Trophoblast cell (in vitro differentiated cells and primary cell): Measurements from ENCODE around the gene DLEU7.

Experiments
- DNase-seq, 2 donors: peaks; one replicate each; pipeline ENCODE4 v3.0.0-alpha.2; 2016
- H2AFZ ChIP-seq: 2 replicates; pipeline ENCODE4 v1.6.1; 2013; ENCODE audit warnings: low read length, moderate library complexity, mild to moderate bottlenecking; ENCODE audit not compliant: insufficient read depth, poor library complexity
- H2AK5ac ChIP-seq: 2 replicates; pipeline ENCODE4 v1.6.1; 2013; ENCODE audit warnings: mild to moderate bottlenecking, low read length
- H2BK120ac ChIP-seq: 2 replicates; pipeline ENCODE4 v1.6.1; 2013; ENCODE audit warnings: low read length, mild to moderate bottlenecking, moderate library complexity; ENCODE audit not compliant: insufficient read depth, poor library complexity
- H2BK12ac ChIP-seq: 2 replicates; pipeline ENCODE4 v1.6.1; 2013; ENCODE audit warnings: mild to moderate bottlenecking, low read length, moderate library complexity
- H2BK5ac ChIP-seq: 2 replicates; pipeline ENCODE4 v1.6.1; 2013; ENCODE audit warnings: low read length, low read depth, moderate library complexity, mild to moderate bottlenecking; ENCODE audit not compliant: poor library complexity
- H3K14ac ChIP-seq: 2 replicates; pipeline ENCODE4 v1.6.1; 2013; ENCODE audit warnings: mild to moderate bottlenecking, low read length
- H3K18ac ChIP-seq: 2 replicates; pipeline ENCODE4 v1.6.1; 2013; ENCODE audit warnings: mild to moderate bottlenecking, low read length
- H3K23ac ChIP-seq: 2 replicates; pipeline ENCODE4 v1.6.1; 2013; ENCODE audit warnings: low read length
- H3K27ac ChIP-seq: 2 replicates; pipeline ENCODE4 v1.5.1; 2013; ENCODE audit warnings: low read depth, mild to moderate bottlenecking, inconsistent platforms, low read length, moderate library complexity
- H3K27me3 ChIP-seq: 2 replicates; pipeline ENCODE4 v1.6.1; 2013; ENCODE audit warnings: inconsistent platforms, mild to moderate bottlenecking, low read length, moderate library complexity; ENCODE audit not compliant: insufficient read depth
- H3K36me3 ChIP-seq, 2 experiments: 1 replicate in 1 of 2; 2 replicates in 1 of 2; pipeline ENCODE4 v1.6.1; 2013; ENCODE audit warnings: low read length in 2 of 2, mild to moderate bottlenecking in 2 of 2, moderate library complexity in 1 of 2; ENCODE audit not compliant: insufficient read depth in 2 of 2, control insufficient read depth in 1 of 2
- H3K4ac ChIP-seq: 2 replicates; pipeline ENCODE4 v1.6.1; 2013; ENCODE audit warnings: low read depth, mild to moderate bottlenecking, low read length, moderate library complexity
- H3K4me1 ChIP-seq, 2 experiments: 1 replicate in 1 of 2; 2 replicates in 1 of 2; pipeline ENCODE4 v1.6.1; 2013; ENCODE audit warnings: low read length in 2 of 2, mild to moderate bottlenecking in 2 of 2, moderate library complexity in 1 of 2; ENCODE audit not compliant: insufficient read depth in 2 of 2, control insufficient read depth in 1 of 2
- H3K4me2 ChIP-seq: 2 replicates; pipeline ENCODE4 v1.6.1; 2013; ENCODE audit warnings: inconsistent platforms, mild to moderate bottlenecking, low read length, moderate library complexity
- H3K4me3 ChIP-seq: 2 replicates; pipeline ENCODE4 v1.5.1; 2013; ENCODE audit warnings: mild to moderate bottlenecking, low read depth, low read length, inconsistent platforms
- H3K79me1 ChIP-seq: one replicate; pipeline ENCODE4 v1.6.1; 2013; ENCODE audit warnings: low read length
- H3K79me2 ChIP-seq: 2 replicates; pipeline ENCODE4 v1.6.1; 2013; ENCODE audit warnings: low read length, mild to moderate bottlenecking; ENCODE audit not compliant: control insufficient read depth, insufficient read depth, poor library complexity
- H3K9ac ChIP-seq: 2 replicates; pipeline ENCODE4 v1.6.1; 2013; ENCODE audit warnings: mild to moderate bottlenecking, low read length
- H3K9me3 ChIP-seq: 2 replicates; pipeline ENCODE4 v1.6.1; 2013; ENCODE audit warnings: low read depth, mild to moderate bottlenecking, control low read depth, inconsistent platforms, low read length; ENCODE audit not compliant: insufficient read depth
- H4K12ac ChIP-seq: 2 replicates; pipeline ENCODE4 v1.6.1; 2013; ENCODE audit warnings: low read depth, mild to moderate bottlenecking, low read length, moderate library complexity
- H4K8ac ChIP-seq: 2 replicates; pipeline ENCODE4 v1.6.1; 2013; ENCODE audit warnings: low read depth, mild to moderate bottlenecking, low read length, moderate library complexity
- H4K91ac ChIP-seq: one replicate; pipeline ENCODE4 v1.6.1; 2013; ENCODE audit warnings: low read depth, mild to moderate bottlenecking, low read length, moderate library complexity
- WGBS: extraction: QIAGEN DNeasy Blood & Tissue Kit; methylation state at CpG from one replicate; pipeline ENCODE4 v1.1.7; 2013; ENCODE audit warnings: missing lambda C conversion rate; ENCODE audit not compliant: insufficient read length, insufficient coverage; ENCODE audit errors: extremely low coverage; 5-methylcytosine and 5-hydroxymethylcytosine counted together

DLEU7 gene

GRCh38 chr13:50844084-50844875 is 788 bp upstream of the DLEU7 start:
- Histone ChIP-seq H4K91ac (no peak overlapping the region), H2BK5ac (no peak overlapping the region)

GRCh38 chr13:50842990-50843256 is 569 bp downstream of the DLEU7 start:
- Histone ChIP-seq H3K4me2 (peak overlapping the region; percentile 80), H3K27me3 (peaks cover 20% of the 10 kb centered on the region), H3K18ac (no peak overlapping the region), H3K4me3 (no peak overlapping the region), H4K8ac (no peak overlapping the region), H3K4ac (no peak overlapping the region), H2BK12ac (no peak overlapping the region), H3K9ac (no peak overlapping the region), H4K12ac (no peak overlapping the region), H3K9me3 (peaks cover 2% of the 10 kb centered on the region), H3K36me3 (no peaks in the 10 kb centered on the region), H2BK120ac (no peak overlapping the region), H3K79me1 (no peaks in the 10 kb centered on the region), H3K4me1 (peaks cover 9% of the 10 kb centered on the region in 2 experiments), H3K27ac (no peak overlapping the region), H2AK5ac (no peak overlapping the region), H3K23ac (no peak overlapping the region), H2AFZ (peak overlapping the region; percentile 18), H2BK5ac (no peak overlapping the region), H3K79me2 (no peaks in the 10 kb centered on the region), H3K14ac (no peak overlapping the region), H4K91ac (no peak overlapping the region)
- DNase-seq = no peak
- no CpG with 5 or more reads among the region's 8 CpGs for whole genome bisulfite sequencing

More at GRCh38 chr13:50844084-50844875, 788 bp upstream of the DLEU7 start:
- no peak for DNase-seq
- H3K4me2 ChIP-seq = no peak overlapping the region
- no peak overlapping the region for H2AK5ac ChIP-seq
- no peaks in the 10 kb centered on the region for H3K79me2 ChIP-seq
- no peak overlapping the region for H2AFZ ChIP-seq
- no peak overlapping the region for H3K23ac ChIP-seq
- H2BK120ac ChIP-seq = no peak overlapping the region
- H3K4me1 ChIP-seq = peaks cover 9% of the 10 kb centered on the region in 2 experiments
- no peak overlapping the region for H4K8ac ChIP-seq
- H4K12ac ChIP-seq = no peak overlapping the region
- no peaks in the 10 kb centered on the region for H3K79me1 ChIP-seq
- no peak overlapping the region for H3K18ac ChIP-seq
- H3K9ac ChIP-seq = no peak overlapping the region
- H3K14ac ChIP-seq = no peak overlapping the region
- no CpG with 5 or more reads among the region's 6 CpGs for WGBS
- no peaks in the 10 kb centered on the region for H3K36me3 ChIP-seq
- H2BK12ac ChIP-seq = no peak overlapping the region
- no peak overlapping the region for H3K4ac ChIP-seq
- H3K27ac ChIP-seq = no peak overlapping the region
- H3K27me3 ChIP-seq = peaks cover 20% of the 10 kb centered on the region
- H3K9me3 ChIP-seq = peaks cover 2% of the 10 kb centered on the region
- H3K4me3 ChIP-seq = no peak overlapping the region

- no peak overlapping the region for H3K9ac ChIP-seq
- H2AK5ac ChIP-seq = no peak overlapping the region
- H2BK12ac ChIP-seq = no peak overlapping the region
- no peak overlapping the region for H3K4ac ChIP-seq
- peaks cover 9% of the 10 kb centered on the region in 2 experiments for H3K4me1 ChIP-seq
- H3K27me3 ChIP-seq = peaks cover 20% of the 10 kb centered on the region
- H3K4me2 ChIP-seq = no peak overlapping the region
- H3K36me3 ChIP-seq = no peaks in the 10 kb centered on the region
- no peak overlapping the region for H2AFZ ChIP-seq
- DNase-seq = no peak
- H2BK5ac ChIP-seq = no peak overlapping the region
- no peak overlapping the region for H4K91ac ChIP-seq
- H3K79me2 ChIP-seq = no peaks in the 10 kb centered on the region
- H3K79me1 ChIP-seq = no peaks in the 10 kb centered on the region
- H3K23ac ChIP-seq = no peak overlapping the region
- no peak overlapping the region for H3K4me3 ChIP-seq
- H4K12ac ChIP-seq = no peak overlapping the region
- no peak overlapping the region for H3K27ac ChIP-seq
- H3K14ac ChIP-seq = no peak overlapping the region
- no peak overlapping the region for H2BK120ac ChIP-seq
- no peak overlapping the region for H4K8ac ChIP-seq
- H3K18ac ChIP-seq = no peak overlapping the region
- no CpG with 5 or more reads among the region's 10 CpGs for WGBS
- H3K9me3 ChIP-seq = peaks cover 2% of the 10 kb centered on the region
These were observed 1.1 kb downstream of the DLEU7 start for GRCh38 chr13:50842251-50842989.

- Histone ChIP-seq H4K91ac (no peak overlapping the region), H3K4ac (no peak overlapping the region), H2AK5ac (no peak overlapping the region), H3K79me2 (no peaks in the 10 kb centered on the region), H3K4me2 (no peak overlapping the region), H3K36me3 (no peaks in the 10 kb centered on the region), H3K18ac (no peak overlapping the region), H2BK12ac (no peak overlapping the region), H3K4me3 (no peak overlapping the region), H3K9me3 (peaks cover 2% of the 10 kb centered on the region), H3K14ac (no peak overlapping the region), H2AFZ (no peak overlapping the region), H3K79me1 (no peaks in the 10 kb centered on the region), H4K8ac (no peak overlapping the region), H2BK5ac (no peak overlapping the region), H3K23ac (no peak overlapping the region), H3K27ac (no peak overlapping the region), H4K12ac (no peak overlapping the region), H3K9ac (no peak overlapping the region), H2BK120ac (no peak overlapping the region), H3K4me1 (peaks cover 9% of the 10 kb centered on the region in 2 experiments), H3K27me3 (peaks cover 20% of the 10 kb centered on the region)
- no peak for DNase-seq
- no CpG with 5 or more reads among the region's 7 CpGs for WGBS
These were observed 1.7 kb downstream of the DLEU7 start for GRCh38 chr13:50841786-50842185.
